Measurements from ENCODE around the gene SLC24A1.

SLC24A1 gene

DNA sequence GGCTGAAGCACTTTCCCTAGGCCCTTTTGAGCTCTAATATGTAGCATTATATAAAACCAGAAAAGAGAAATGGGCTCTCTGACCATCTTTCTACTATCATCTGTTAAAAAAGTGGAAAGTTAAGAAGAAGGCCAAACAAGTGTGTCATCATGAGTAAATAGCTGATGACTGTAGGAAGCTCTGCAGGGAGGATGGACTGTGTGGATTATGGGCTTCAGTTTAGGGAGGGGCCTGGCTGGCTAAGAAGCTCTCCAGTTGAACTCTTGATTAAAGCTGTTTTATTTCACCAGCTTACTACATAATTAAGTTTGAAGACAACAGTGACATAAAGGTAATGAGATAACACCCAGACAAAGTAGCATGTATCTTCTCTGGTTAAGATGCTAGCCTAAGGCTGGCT lies 41.5 kb upstream of the SLC24A1 start:
- TF ChIP-seq, protein P1, sequence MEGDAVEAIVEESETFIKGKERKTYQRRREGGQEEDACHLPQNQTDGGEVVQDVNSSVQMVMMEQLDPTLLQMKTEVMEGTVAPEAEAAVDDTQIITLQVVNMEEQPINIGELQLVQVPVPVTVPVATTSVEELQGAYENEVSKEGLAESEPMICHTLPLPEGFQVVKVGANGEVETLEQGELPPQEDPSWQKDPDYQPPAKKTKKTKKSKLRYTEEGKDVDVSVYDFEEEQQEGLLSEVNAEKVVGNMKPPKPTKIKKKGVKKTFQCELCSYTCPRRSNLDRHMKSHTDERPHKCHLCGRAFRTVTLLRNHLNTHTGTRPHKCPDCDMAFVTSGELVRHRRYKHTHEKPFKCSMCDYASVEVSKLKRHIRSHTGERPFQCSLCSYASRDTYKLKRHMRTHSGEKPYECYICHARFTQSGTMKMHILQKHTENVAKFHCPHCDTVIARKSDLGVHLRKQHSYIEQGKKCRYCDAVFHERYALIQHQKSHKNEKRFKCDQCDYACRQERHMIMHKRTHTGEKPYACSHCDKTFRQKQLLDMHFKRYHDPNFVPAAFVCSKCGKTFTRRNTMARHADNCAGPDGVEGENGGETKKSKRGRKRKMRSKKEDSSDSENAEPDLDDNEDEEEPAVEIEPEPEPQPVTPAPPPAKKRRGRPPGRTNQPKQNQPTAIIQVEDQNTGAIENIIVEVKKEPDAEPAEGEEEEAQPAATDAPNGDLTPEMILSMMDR (IDR thresholded peaks at IDR 0.05; ENCODE audit: insufficient read depth, missing control alignments) = no peak
- FAIRE-seq (peak; percentile 32), DNase-seq (ENCODE audit: insufficient read length, low spot score) (peak; percentile 29)

- FAIRE-seq (no peak), DNase-seq (ENCODE audit: insufficient read length, low spot score) (no peak)
- TF ChIP-seq, protein P1 (IDR thresholded peaks at IDR 0.05; ENCODE audit: insufficient read depth, missing control alignments) = no peak
These were observed 38.0 kb upstream of the SLC24A1 start for GRCh38 chr15:65583701-65584100.

- TF ChIP-seq, protein P1 (IDR thresholded peaks at IDR 0.05; ENCODE audit: insufficient read depth, missing control alignments) = no peak
- no peak for FAIRE-seq
- DNase-seq (ENCODE audit: insufficient read length, low spot score) = no peak
These were observed 37.5 kb upstream of the SLC24A1 start for GRCh38 chr15:65584241-65584640.

DNA sequence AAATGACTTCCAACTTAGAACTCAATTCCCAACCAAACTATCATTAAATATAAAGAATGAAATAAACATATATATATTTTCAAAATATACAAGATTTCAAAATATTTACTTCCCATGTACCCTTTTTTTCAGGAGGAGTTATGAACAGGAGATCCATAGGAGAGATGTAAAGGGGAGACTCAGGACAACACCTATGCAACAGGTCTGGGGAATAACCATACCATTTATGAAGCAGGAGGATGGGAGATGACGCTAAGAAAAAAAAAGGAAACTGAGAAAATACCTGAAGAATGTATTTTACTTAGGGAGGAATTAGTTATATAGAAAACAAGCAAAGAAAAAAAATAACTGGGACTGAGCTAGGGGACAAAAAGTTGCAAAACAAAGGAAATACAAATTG lies 34.6 kb upstream of the SLC24A1 start:
- no peak for FAIRE-seq
- TF ChIP-seq, protein P1 (IDR thresholded peaks at IDR 0.05; ENCODE audit: insufficient read depth, missing control alignments) = no peak

DNA sequence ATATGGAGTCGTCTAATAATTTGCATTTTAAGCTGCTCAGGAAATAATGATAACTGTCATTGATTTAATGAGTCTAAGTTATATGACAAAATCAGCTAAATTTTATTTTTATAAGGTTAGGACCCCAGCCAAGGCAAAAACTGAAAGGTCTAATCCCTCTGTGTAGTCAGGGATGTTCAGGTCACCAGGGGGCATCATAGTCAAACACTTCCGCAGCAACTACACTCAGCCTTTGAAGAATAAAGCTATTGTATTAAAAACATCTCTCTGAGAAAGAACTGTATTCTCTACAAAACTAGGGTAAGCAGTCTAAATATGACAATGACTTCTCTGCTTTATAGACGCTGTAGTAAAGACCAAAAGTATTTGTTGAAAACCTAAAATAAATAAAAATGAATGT lies 25.8 kb upstream of the SLC24A1 start:
- FAIRE-seq (no peak), DNase-seq (ENCODE audit: insufficient read length, low spot score) (no peak)

More for the DNA sequence above, 34.6 kb upstream of the SLC24A1 start:
- no peak for DNase-seq (ENCODE audit: insufficient read length, low spot score)

DNA sequence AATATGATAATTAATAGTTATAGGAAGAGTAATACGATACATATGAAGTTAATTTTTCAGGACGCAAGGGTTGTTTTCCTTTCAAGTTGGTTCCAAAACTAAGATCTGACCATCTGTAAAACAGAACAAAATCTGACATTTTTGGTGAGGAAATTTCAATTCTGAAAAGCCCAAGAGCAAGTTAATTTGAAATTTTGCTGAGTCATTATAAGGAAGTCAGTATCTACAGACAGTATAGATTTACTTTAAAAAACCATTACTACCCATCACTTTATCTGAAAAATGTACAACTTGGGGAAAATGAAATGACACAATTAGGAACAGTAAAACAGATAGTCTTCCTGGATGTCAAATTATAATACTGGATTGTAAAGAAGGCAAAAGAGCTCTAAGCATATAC lies 23.3 kb upstream of the SLC24A1 start:
- FAIRE-seq (no peak), DNase-seq (ENCODE audit: insufficient read length, low spot score) (no peak)
- TF ChIP-seq, protein P1 (IDR thresholded peaks at IDR 0.05; ENCODE audit: insufficient read depth, missing control alignments) = no peak

More for the DNA sequence above, 25.8 kb upstream of the SLC24A1 start:
- TF ChIP-seq, protein P1 (IDR thresholded peaks at IDR 0.05; ENCODE audit: insufficient read depth, missing control alignments) = peak; percentile 43

DNA sequence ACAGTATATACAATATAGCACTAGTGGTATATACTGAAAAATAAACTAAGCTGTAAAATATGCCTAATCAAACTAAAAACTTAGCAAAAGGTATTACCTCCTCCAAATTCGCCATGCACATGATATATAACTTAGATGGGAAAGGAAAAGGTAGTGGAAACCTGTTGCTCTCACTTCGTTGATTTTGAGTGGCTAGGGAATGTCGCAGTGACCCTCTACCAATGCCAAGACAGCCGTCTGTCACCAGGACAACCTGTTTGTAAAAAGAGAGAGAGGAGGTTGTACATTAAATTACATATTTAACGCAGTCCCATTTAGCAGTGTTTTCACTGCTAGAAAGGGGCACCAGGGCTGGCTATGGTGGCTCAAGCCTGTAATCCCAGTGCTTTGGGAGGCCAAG lies 22.1 kb upstream of the SLC24A1 start:
- TF ChIP-seq, protein P1 (IDR thresholded peaks at IDR 0.05; ENCODE audit: insufficient read depth, missing control alignments) = no peak
- no peak for FAIRE-seq

More for the DNA sequence above, 22.1 kb upstream of the SLC24A1 start:
- no peak for DNase-seq (ENCODE audit: insufficient read length, low spot score)
